DMS53 (cell line): ENCODE results near the gene COL5A1.
"Not testable (repeated sequence)": the region's sequence is repeated elsewhere in the genome, so short reads cannot be mapped to it uniquely, and the experiment has no call there.

ENCODE experiments used
- DNase-seq: peaks from one replicate; lab custom pipeline; 2025; lab: John Stamatoyannopoulos, UW

Gene COL5A1

GRCh38 chr9:134709512-134710270 lies 68.1 kb downstream of the COL5A1 start:
- no peak for DNase-seq

DNA sequence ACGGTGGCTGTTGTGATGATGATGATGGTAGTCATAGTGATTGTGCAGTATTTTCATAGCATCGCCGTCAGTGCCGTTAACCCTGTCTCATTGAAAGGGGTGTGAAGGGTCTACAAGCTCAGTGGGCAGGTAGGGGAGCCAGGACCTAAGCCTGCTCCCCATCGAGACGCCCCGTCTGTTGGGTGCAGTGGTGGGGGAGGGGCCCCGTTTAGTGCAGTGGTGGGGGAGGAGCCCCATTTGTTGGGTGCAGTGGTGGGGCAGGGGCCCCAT lies 68.6 kb downstream of the COL5A1 start:
- DNase-seq, result no peak

GRCh38 chr9:134710901-134711300 lies 69.3 kb downstream of the COL5A1 start:
- DNase-seq, result no peak

DNA sequence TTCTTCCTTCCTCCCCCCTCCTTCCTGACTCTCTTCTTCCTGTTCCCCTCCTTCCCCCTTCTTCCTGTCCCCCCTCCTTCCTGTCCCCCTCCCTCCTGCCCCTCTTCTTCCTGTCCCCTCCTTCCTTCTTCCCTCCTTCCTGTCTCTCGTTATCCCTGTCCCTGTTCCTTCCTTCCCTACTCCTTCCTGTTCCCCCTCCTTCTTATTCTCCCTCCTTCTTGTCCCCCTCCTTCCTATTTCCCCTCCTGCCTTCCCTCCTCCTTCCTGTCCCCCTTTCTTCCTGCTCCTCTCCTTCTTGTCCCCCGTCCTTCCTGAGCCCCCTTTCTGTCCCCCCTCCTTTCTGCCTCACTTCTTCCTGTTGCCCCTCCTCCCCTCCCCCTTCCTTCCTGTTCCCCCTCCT lies 70.6 kb downstream of the COL5A1 start:
- no peak for DNase-seq

DNA sequence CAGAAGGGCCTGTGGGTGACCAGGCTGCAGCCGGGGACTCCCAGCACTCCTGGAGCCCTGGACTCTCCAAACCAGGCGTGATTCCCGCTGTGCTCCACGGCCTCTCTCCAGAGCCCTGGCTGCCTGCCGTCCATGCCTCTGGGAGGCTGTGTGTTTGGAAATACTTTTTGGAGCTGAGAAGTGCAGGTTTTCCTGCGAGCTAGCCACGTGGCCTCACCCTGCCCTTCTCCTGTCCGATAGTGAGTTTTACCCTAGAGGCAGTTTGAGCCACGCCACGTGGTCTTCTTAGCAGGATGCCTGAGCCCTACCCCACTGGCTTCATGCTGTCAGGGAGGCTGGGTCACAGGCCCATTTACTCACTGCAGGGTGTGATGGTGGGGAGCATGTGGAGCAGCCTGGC lies 71.3 kb downstream of the COL5A1 start:
- DNase-seq, result no peak

DNA sequence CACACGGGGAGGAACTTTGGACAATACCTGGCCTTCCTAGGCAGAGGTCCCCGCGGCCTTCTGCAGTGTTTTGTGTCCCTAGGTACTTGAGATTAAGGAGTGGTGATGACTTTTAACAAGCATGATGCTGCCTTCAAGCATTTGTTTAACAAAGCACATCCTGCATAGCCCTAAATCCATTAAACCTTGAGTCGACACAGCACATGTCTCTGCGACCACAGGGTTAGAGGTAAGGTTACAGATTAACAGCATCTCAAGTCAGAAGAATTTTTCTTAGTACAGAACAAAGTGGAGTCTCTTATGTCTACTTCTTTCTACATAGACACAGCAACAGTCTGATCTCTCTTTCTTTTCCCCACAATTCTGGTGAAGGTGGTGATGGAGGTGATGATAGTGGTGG lies 73.9 kb downstream of the COL5A1 start:
- DNase-seq, result not testable (repeated sequence)

GRCh38 chr9:134716067-134716466 lies 74.5 kb downstream of the COL5A1 start:
- DNase-seq, result no peak

DNA sequence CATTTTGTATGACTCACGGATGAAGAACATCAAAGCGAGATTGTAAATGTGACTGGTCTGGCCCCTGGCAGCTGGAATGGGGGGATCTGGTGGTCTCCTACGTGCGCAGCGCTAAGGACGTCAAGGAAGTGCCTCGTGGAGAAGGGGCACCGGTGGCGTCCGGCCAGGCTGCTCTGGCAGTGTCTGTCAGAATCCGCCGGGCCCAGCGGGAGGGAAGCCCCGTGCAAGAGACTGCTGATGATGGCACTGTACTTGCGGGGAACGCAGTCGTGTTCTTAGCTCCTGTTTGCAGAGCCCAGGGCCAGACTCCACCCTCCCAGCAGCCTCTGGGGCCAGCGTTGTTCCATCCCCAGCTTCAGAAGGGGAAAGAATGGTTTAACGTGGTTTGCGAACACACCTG lies 75.5 kb downstream of the COL5A1 start:
- no peak for DNase-seq

DNA sequence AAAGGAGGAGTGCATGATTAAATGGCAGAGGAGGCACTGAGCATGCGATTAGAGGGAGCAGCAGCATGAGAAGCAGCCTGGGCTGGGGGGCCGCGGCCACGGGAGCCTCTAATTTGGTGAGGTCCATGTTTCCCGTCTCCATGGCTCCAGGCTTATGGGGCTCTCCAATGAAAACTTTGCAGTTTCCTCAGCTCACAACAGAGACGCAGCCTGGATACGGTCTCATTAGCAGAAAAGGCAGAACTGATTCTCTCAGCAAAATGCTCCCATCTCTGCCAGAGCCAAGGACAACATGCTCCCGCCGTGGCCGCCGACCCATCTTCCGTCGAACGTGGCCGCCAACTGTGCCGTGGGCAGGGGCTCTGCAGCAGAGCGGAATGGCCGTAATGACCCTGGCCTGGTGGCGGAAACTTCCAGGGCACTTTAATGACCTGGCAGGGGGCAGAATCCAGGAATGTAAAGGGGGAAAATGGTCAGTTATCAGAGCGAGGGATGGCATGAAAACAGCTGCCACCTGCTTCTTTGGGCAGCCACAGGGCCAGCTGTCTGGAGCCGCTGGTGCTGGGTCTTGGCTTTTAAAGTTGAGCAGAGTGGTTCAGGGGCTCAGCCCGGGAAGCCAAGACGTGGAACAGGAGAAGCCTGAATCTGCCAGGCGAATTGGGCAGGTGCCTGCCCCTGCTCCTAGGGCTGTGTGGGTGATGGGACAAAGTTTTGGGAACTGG lies 76.5 kb downstream of the COL5A1 start:
- DNase-seq, result no peak

GRCh38 chr9:134719331-134719730 lies 77.7 kb downstream of the COL5A1 start:
- no peak for DNase-seq

GRCh38 chr9:134720136-134720753 lies 78.6 kb downstream of the COL5A1 start:
- DNase-seq, result no peak

- DNase-seq, result no peak
These were observed 79.2 kb downstream of the COL5A1 start for GRCh38 chr9:134720796-134721195.

DNA sequence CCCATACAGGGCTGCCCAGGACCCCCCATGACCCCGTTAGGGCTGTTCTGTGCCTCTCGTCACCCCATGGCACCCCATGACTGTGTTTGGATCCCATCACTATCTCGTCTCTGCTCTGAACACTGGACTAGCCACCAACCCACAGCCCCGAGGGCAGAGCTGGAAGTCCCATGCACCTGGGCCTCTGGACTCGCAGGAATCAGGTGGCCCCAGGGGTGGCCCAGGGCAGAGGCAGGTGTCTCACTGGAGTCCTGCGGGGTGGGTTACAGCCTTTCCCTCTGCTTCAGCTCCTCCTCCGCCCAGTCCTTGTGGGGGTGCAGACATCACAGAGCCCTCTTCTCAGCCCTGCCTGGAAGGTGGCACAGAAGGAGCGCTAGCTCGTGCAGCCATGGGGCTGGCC lies 79.7 kb downstream of the COL5A1 start:
- no peak for DNase-seq

- DNase-seq, result no peak
These were observed 80.6 kb downstream of the COL5A1 start for GRCh38 chr9:134722120-134722701.

- no peak for DNase-seq
These were observed 81.4 kb downstream of the COL5A1 start for GRCh38 chr9:134723037-134723436.

DNA sequence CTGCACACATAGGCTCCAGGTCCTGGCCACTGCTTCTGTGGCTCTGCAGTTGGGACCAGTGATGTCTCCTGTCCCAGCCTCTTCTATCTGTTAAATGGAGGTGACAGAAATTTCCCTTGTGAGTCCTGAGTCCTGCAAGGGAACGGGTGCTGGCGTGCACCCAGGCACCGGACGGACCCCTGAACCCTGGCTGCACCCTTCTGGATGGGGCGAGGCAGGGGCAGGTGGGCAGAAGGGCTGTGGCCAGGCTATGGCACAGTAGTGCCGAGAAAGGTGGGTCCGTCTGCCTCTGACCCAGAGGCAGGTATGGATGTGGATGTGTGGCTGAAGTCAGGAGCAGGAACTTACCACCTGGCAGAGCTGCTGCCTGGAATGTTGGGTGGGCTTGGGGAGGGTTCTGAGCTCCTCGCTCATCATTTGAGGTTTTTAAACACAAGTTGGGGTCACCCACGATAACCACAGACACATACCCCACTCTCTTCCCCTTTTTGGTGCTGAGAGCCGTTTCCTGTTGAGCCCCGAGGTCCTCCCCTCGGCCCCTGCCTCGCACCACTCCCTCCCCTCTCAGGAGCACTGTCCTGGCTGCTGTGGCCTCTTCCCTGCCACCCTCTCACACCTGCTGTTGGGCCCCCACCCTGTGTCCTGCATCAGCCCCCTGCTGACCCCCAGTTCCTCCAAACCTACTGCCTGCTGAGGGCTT lies 82.0 kb downstream of the COL5A1 start:
- no peak for DNase-seq

- no peak for DNase-seq
These were observed 82.8 kb downstream of the COL5A1 start for GRCh38 chr9:134724202-134724911.

GRCh38 chr9:134724912-134725604 lies 83.5 kb downstream of the COL5A1 start:
- no peak for DNase-seq

GRCh38 chr9:134725605-134725940 lies 84.0 kb downstream of the COL5A1 start:
- no peak for DNase-seq

DNA sequence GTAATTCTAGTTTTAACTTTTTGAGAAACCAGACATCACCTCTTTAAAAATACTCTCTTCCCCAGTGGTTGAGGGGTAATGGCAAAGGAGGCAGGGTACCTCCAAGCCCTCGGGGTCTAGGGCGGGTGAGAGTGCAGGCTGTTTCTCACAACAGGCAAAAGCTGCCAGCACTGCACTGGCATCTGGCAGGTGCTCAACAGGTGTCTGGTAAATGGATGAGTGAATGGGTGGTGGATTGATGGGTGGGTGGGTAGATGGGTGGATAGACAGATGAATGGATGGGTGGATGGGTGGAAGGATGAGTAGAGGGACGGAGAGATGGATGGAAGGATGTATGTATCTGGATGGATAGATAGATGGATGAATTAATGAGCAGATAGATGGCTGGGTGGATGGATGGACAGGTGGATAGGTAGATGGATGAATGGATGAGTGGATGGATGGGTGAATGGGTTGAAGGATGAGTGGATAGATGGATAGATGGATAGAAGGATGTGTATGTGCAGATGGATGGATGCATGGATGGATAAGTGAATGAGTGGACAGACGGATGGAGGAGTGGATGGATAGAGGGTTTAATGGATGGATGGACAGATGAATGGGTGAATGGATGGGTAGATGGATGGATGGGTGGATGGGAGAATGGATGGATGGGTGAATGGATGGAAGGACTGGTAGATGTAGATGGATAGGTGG lies 84.6 kb downstream of the COL5A1 start:
- DNase-seq, result no peak

DNA sequence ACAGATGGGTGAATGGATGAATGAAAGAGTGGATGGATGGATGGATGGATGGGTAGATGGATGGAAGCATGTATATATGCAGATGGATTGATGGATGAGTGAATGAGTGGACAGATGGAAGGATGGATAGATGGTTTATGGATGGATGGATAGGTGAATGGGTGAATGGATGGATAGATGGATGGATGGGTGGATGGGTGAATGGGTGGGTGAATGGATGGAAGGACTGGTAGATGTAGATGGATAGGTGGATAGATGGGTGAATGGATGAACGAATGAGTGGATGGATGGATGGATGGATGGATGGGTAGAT lies 85.1 kb downstream of the COL5A1 start:
- DNase-seq, result no peak
